ENCODE data around the gene SEC22A. TPM values are rescaled to one million over a fixed set of nuclear protein-coding genes. Genes with fewer than 3 reads are reported as not detected.

The SEC22A gene
- total and polyA plus RNA-seq, 2 of the 13 experiments (the other 11 are each of a cell fraction or from before 2014, with no cell fraction given): 14.1 to 17.3 TPM

GRCh38 chr3:123299581-123299980 lies 97.8 kb downstream of the SEC22A start:
- WGBS (ENCODE audit: low lambda C conversion rate): 19% methylated on average over 7 of the region's 8 CpGs
- ATAC-seq (no peak), FAIRE-seq (no peak), DNase-seq (ENCODE audit: low spot score) (no peak)
- BruUV-seq (replicated peaks): no TSS peak
- H4K20me1 ChIP-seq (ENCODE audit: insufficient read depth, low read length): no peaks in the 10 kb centered on the region
- H2AFZ ChIP-seq (ENCODE audit: low read length): no peak overlapping the region
- no peaks in the 10 kb centered on the region for H3K9me3 ChIP-seq (ENCODE audit: low read length)
- in situ Hi-C loops (cut with HindIII; ENCODE audit: extremely low pct_ligation_motif_present, low pct_unique_long_range_greater_than_20kb) (no loop called here), intact Hi-C loops (cut with micrococcal nuclease; ENCODE audit: unreplicated experiment) (no loop called here)
- H3K27ac ChIP-seq (ENCODE audit: extremely low read length, insufficient read depth, low read length): no peak overlapping the region
- H3K4me3 ChIP-seq (replicated peaks in 1 of 3; ENCODE audit: insufficient read depth in 1 of 3, low read depth in 2 of 3, low read length in 3 of 3): no peak overlapping the region
- TF ChIP-seq ZNF20 (CRISPR knock-in tag; IDR thresholded peaks at IDR 0.05) (no peak), WIZ (CRISPR knock-in tag; IDR thresholded peaks at IDR 0.05) (no peak), FOXP4 (CRISPR knock-in tag; IDR thresholded peaks at IDR 0.05) (no peak), ZNF850 (CRISPR knock-in tag; conservative IDR thresholded peaks at IDR 0.05) (no peak), ZNF142 (CRISPR knock-in tag; IDR thresholded peaks at IDR 0.05) (no peak)
- peaks cover 4 to 18% of the 10 kb centered on the region in 2 experiments; a peak in 4 of 5 replicates for H3K27me3 ChIP-seq (ENCODE audit: control insufficient read depth in 1 of 2, insufficient read depth in 2 of 2, low read length in 2 of 2)
- H3K4me2 ChIP-seq (ENCODE audit: low read depth, low read length): no peak overlapping the region
- no peak overlapping the region for H3K9ac ChIP-seq (ENCODE audit: insufficient read depth, low read depth, low read length)
- no peaks in the 10 kb centered on the region for H3K36me3 ChIP-seq (replicated peaks in 1 of 2; ENCODE audit: control insufficient read depth in 1 of 2, insufficient read depth in 2 of 2, low read length in 2 of 2)
- H3K79me2 ChIP-seq (ENCODE audit: insufficient read depth, low read length): no peaks in the 10 kb centered on the region
- POLR2A ChIA-PET: no interaction called here
- no peaks in the 10 kb centered on the region for H3K4me1 ChIP-seq (ENCODE audit: insufficient read depth, low read length)
- CTCF ChIA-PET (ENCODE audit: low intra/inter-chr PET ratio, low total read pairs): no interaction called here
